H9 (cell line): ENCODE measurements around the gene SPAG6. TPM values are rescaled to one million over a fixed set of nuclear protein-coding genes. Genes with fewer than 3 reads are reported as not detected.
A peak's percentile ranks its signal among the peaks of the same experiment; 100 is the strongest.

Experiments
- DNase-seq: peaks from one replicate; pipeline ENCODE4 v3.0.0-alpha.2; 2017
- H2AFZ ChIP-seq: one replicate; pipeline ENCODE4 v1.6.1; 2013; ENCODE audit warnings: mild to moderate bottlenecking, low read length, control low read depth, moderate library complexity
- H2AK5ac ChIP-seq: 2 replicates; pipeline ENCODE4 v1.6.1; 2013; ENCODE audit warnings: low read length, control low read depth, mixed read lengths; ENCODE audit not compliant: insufficient read length
- H2BK120ac ChIP-seq: one replicate; pipeline ENCODE4 v1.6.1; 2013; ENCODE audit warnings: low read depth, mild to moderate bottlenecking, low read length, control low read depth, inconsistent platforms; ENCODE audit not compliant: poor library complexity, severe bottlenecking
- H2BK12ac ChIP-seq: 2 replicates; pipeline ENCODE4 v1.6.1; 2013; ENCODE audit warnings: low read length, control low read depth, mixed read lengths, low read depth; ENCODE audit not compliant: insufficient read length
- H2BK15ac ChIP-seq: 2 replicates; pipeline ENCODE4 v1.6.1; 2013; ENCODE audit warnings: low read depth, low read length, control low read depth
- H2BK20ac ChIP-seq: one replicate; pipeline ENCODE4 v1.6.1; 2013; ENCODE audit warnings: low read depth, mild to moderate bottlenecking, low read length, control low read depth, inconsistent platforms; ENCODE audit not compliant: poor library complexity, severe bottlenecking
- H2BK5ac ChIP-seq: 2 replicates; pipeline ENCODE4 v1.6.1; 2013; ENCODE audit warnings: low read length, control low read depth, mixed read lengths; ENCODE audit not compliant: insufficient read length
- H3K14ac ChIP-seq: 2 replicates; pipeline ENCODE4 v1.6.1; 2013; ENCODE audit warnings: low read length, control low read depth; ENCODE audit not compliant: insufficient read depth
- H3K18ac ChIP-seq: 2 replicates; pipeline ENCODE4 v1.6.1; 2013; ENCODE audit warnings: low read depth, mild to moderate bottlenecking, mixed read lengths, low read length, control low read depth; ENCODE audit not compliant: insufficient read length
- H3K23ac ChIP-seq: 2 replicates; pipeline ENCODE4 v1.6.1; 2013; ENCODE audit warnings: low read length, control low read depth, mixed read lengths, low read depth; ENCODE audit not compliant: insufficient read length
- H3K23me2 ChIP-seq: 2 replicates; pipeline ENCODE4 v1.6.1; 2013; ENCODE audit warnings: low read depth, mild to moderate bottlenecking, mixed read lengths, low read length, control low read depth; ENCODE audit not compliant: insufficient read length, poor library complexity, severe bottlenecking
- H3K27ac ChIP-seq: 2 replicates; pipeline ENCODE4 v1.5.1; 2013; ENCODE audit warnings: low read length, control low read depth, mixed read lengths, low read depth; ENCODE audit not compliant: insufficient read length
- H3K27me3 ChIP-seq: 2 replicates; pipeline ENCODE4 v1.6.1; 2013; ENCODE audit warnings: low read length, control low read depth, inconsistent platforms; ENCODE audit not compliant: insufficient read depth
- H3K4ac ChIP-seq: 2 replicates; pipeline ENCODE4 v1.6.1; 2013; ENCODE audit warnings: low read depth, mild to moderate bottlenecking, control low read depth, inconsistent platforms, low read length, moderate library complexity
- H3K4me1 ChIP-seq: 2 replicates; pipeline ENCODE4 v1.6.1; 2013; ENCODE audit warnings: low read length, control low read depth, inconsistent platforms; ENCODE audit not compliant: insufficient read depth
- H3K4me2 ChIP-seq: 2 replicates; pipeline ENCODE4 v1.6.1; 2013; ENCODE audit warnings: low read length, control low read depth, mixed read lengths; ENCODE audit not compliant: insufficient read length, insufficient read depth
- H3K56ac ChIP-seq: 2 replicates; pipeline ENCODE4 v1.6.1; 2013; ENCODE audit warnings: low read depth, mild to moderate bottlenecking, mixed read lengths, low read length, control low read depth; ENCODE audit not compliant: insufficient read length
- H3K79me1 ChIP-seq: 2 replicates; pipeline ENCODE4 v1.6.1; 2013; ENCODE audit warnings: low read depth, mild to moderate bottlenecking, moderate library complexity, low read length, control low read depth, inconsistent platforms; ENCODE audit not compliant: insufficient read depth, poor library complexity, severe bottlenecking
- H3K79me2 ChIP-seq: 2 replicates; pipeline ENCODE4 v1.6.1; 2013; ENCODE audit warnings: low read length, control low read depth, inconsistent platforms; ENCODE audit not compliant: insufficient read depth
- H3K9ac ChIP-seq: 2 replicates; pipeline ENCODE4 v1.6.1; 2013; ENCODE audit warnings: low read length, control low read depth, mixed read lengths; ENCODE audit not compliant: insufficient read length; ENCODE audit errors: extremely low read depth
- H3K9me3 ChIP-seq: one replicate; pipeline ENCODE4 v1.6.1; 2013; ENCODE audit warnings: low read depth, low read length, inconsistent platforms; ENCODE audit not compliant: control insufficient read depth
- H3T11ph ChIP-seq: one replicate; pipeline ENCODE4 v1.6.1; 2013; ENCODE audit warnings: mild to moderate bottlenecking, low read length, control low read depth, inconsistent platforms
- H4K20me1 ChIP-seq: one replicate; pipeline ENCODE4 v1.6.1; 2013; ENCODE audit not compliant: control insufficient read depth, insufficient read length, insufficient read depth
- H4K5ac ChIP-seq: 2 replicates; pipeline ENCODE4 v1.6.1; 2013; ENCODE audit warnings: low read depth, mild to moderate bottlenecking, mixed read lengths, low read length, control low read depth; ENCODE audit not compliant: insufficient read length
- H4K8ac ChIP-seq: replicated peaks from 2 replicates; pipeline ENCODE4 v1.6.1; 2013; ENCODE audit warnings: low read length, control low read depth, mixed read lengths, low read depth; ENCODE audit not compliant: insufficient read length
- H4K91ac ChIP-seq: 2 replicates; pipeline ENCODE4 v1.6.1; 2013; ENCODE audit warnings: low read depth, mild to moderate bottlenecking, moderate library complexity, mixed read lengths, low read length, control low read depth; ENCODE audit not compliant: insufficient read length
- H3K27ac Mint-ChIP-seq, 3 experiments: 2 replicates in 2 of 3; 3 replicates in 1 of 3; pipeline ENCODE4 v1.8.0; 2020 to 2021; ENCODE audit warnings: mixed read lengths in 3 of 3, mild to moderate bottlenecking in 1 of 3, moderate library complexity in 1 of 3
- H3K27me3 Mint-ChIP-seq: 2 replicates; pipeline ENCODE4 v1.8.0; 2021; ENCODE audit warnings: low read depth, mild to moderate bottlenecking, moderate library complexity, mixed read lengths
- H3K36me3 Mint-ChIP-seq, 3 experiments: 2 replicates in 2 of 3; 3 replicates in 1 of 3; pipeline ENCODE4 v1.8.0; 2020 to 2021; ENCODE audit warnings: low read depth in 3 of 3, mixed read lengths in 3 of 3; ENCODE audit not compliant: insufficient read depth in 1 of 3
- H3K4me1 Mint-ChIP-seq, 2 experiments: 2 replicates each; pipeline ENCODE4 v1.8.0; 2020; ENCODE audit warnings: mixed read lengths in 2 of 2
- H3K4me3 Mint-ChIP-seq, 2 experiments: 2 replicates in 1 of 2; 3 replicates in 1 of 2; pipeline ENCODE4 v1.8.0; 2020 to 2021; ENCODE audit warnings: mild to moderate bottlenecking in 2 of 2, mixed read lengths in 2 of 2, moderate library complexity in 1 of 2
- H3K9me3 Mint-ChIP-seq, 2 experiments: 2 replicates in 1 of 2; 3 replicates in 1 of 2; pipeline ENCODE4 v1.8.0; 2020; ENCODE audit warnings: mild to moderate bottlenecking in 2 of 2, mixed read lengths in 2 of 2, moderate library complexity in 1 of 2
- CTCF ChIP-seq: fragments of 200-600 bp; sonication (generic); conservative IDR thresholded peaks from 3 replicates; pipeline ENCODE4 v1.8.0; 2021; ENCODE audit warnings: antibody characterized with exemption, mild to moderate bottlenecking
- WGBS: extraction: QIAGEN DNeasy Blood & Tissue Kit; methylation state at CpG from one replicate; pipeline ENCODE4 v1.1.7; 2013; ENCODE audit warnings: missing lambda C conversion rate, low lambda C conversion rate, mixed read lengths; ENCODE audit not compliant: insufficient read length; ENCODE audit errors: extremely low coverage; 5-methylcytosine and 5-hydroxymethylcytosine counted together
- total RNA-seq: library from RNA; stranded (reverse); gene quantifications from 2 replicates; pipeline ENCODE4 v1.2.1, GENCODE V29; 2021

Gene SPAG6
- total RNA-seq, 1 experiment from 2014 or later, result 0.24 TPM

- WGBS, result no CpG with 5 or more reads among the region's 4 CpGs
- H3K27ac Mint-ChIP-seq, result no peak overlapping the region
- peak overlapping the region in 1 of 2 experiments; percentile 84; a peak in 3 of 5 replicates for H3K4me3 Mint-ChIP-seq
- H3K36me3 Mint-ChIP-seq, result peaks cover 1 to 4% (median 2%) of the 10 kb centered on the region in 3 experiments; a peak in 4 of 7 replicates
- Histone ChIP-seq H4K91ac (no peak overlapping the region), H3K79me1 (no peaks in the 10 kb centered on the region), H3K14ac (no peak overlapping the region), H3K9me3 (no peaks in the 10 kb centered on the region), H3K23me2 (peaks cover 5% of the 10 kb centered on the region), H3K18ac (no peak overlapping the region), H2BK12ac (no peak overlapping the region), H2AFZ (no peak overlapping the region), H2BK20ac (no peak overlapping the region), H3K79me2 (no peaks in the 10 kb centered on the region), H3T11ph (no peak overlapping the region), H3K9ac (no peak overlapping the region), H3K4ac (no peak overlapping the region), H3K4me1 (peaks cover 5% of the 10 kb centered on the region; the same call in 1 of the 2 replicates), H3K56ac (no peak overlapping the region), H4K5ac (no peak overlapping the region), H2BK5ac (no peak overlapping the region), H3K4me2 (no peak overlapping the region), H3K23ac (no peak overlapping the region), H2AK5ac (no peak overlapping the region), H4K20me1 (no peaks in the 10 kb centered on the region), H2BK15ac (no peak overlapping the region), H3K27ac (no peak overlapping the region), H4K8ac (no peak overlapping the region), H2BK120ac (no peak overlapping the region), H3K27me3 (peaks cover 49% of the 10 kb centered on the region)
- no peak for DNase-seq
- H3K27me3 Mint-ChIP-seq, result peaks cover 78% of the 10 kb centered on the region
- H3K4me1 Mint-ChIP-seq, result peaks cover 34 to 44% of the 10 kb centered on the region in 2 experiments
- TF ChIP-seq CTCF, result no peak
- peaks cover 4 to 5% of the 10 kb centered on the region in 2 experiments; a peak in 2 of 5 replicates for H3K9me3 Mint-ChIP-seq
Measured at GRCh38 chr10:22324413-22324812, 20.9 kb upstream of the SPAG6 start.
